HG03025 (cell line): Measurements from ENCODE around the gene AHDC1.
A peak's percentile ranks its signal among the peaks of the same experiment; 100 is the strongest.
"Not testable (repeated sequence)": the region's sequence is repeated elsewhere in the genome, so short reads cannot be mapped to it uniquely, and the experiment has no call there.

Source experiments
- ATAC-seq: cut with Tn5 transposase; IDR thresholded peaks from one replicate; pipeline ENCODE4 v1.9.1; 2021; ENCODE audit warnings: mild to moderate bottlenecking, moderate library complexity; ENCODE audit not compliant: unreplicated experiment, low FRiP score

The AHDC1 gene

GRCh38 chr1:27503033-27503432 is 100.9 kb downstream of the AHDC1 start:
- ATAC-seq, result no peak

DNA sequence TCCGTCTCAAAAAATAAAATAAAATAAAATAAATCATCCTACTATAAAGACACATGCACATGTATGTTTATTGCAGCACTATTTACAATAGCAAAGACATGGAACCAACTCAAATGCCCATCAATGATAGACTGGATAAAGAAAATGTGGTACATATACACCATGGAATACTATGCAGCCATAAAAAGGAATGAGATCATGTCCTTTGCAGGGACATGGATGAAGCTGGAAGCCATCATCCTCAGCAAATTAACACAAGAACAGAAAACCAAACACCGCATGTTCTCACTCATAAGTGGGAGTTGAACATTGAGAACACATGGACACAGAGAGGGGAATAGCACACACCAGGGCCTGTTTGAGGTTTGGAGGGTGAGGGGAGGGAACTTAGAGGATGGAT is 102.8 kb downstream of the AHDC1 start:
- ATAC-seq, result not testable (repeated sequence)

GRCh38 chr1:27499142-27499541 is 104.8 kb downstream of the AHDC1 start:
- no peak for ATAC-seq

- no peak for ATAC-seq
These were observed 107.3 kb downstream of the AHDC1 start for GRCh38 chr1:27496604-27497155.

DNA sequence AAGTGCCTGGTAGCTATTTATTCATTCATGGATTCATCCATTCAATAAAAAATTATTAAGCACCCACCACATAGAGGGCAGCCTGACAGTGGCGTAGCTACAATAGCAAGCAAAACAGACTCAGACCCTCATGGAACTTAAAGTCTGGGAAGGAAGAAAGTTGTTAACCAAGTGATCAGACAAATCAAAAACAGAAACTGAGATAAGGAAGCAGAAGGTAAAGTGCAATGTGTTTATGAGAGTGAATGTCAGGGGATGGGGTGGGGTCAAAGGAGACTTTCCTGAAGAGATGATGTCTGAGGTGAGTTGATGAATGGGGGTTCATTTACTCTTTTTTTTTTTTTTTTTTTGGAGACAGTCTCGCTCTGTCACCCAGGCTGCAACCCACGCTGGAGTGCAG is 111.1 kb downstream of the AHDC1 start:
- no peak for ATAC-seq

GRCh38 chr1:27491748-27492700 is 111.9 kb downstream of the AHDC1 start:
- ATAC-seq, result no peak

- peak; percentile 89 for ATAC-seq
These were observed 113.8 kb downstream of the AHDC1 start, which contains the start of gene WASF2 for GRCh38 chr1:27489973-27490741. Gene WASF2 (minus strand): TSS chr1:27490167. CDS start chr1:27428890, 61,277 bp downstream.

DNA sequence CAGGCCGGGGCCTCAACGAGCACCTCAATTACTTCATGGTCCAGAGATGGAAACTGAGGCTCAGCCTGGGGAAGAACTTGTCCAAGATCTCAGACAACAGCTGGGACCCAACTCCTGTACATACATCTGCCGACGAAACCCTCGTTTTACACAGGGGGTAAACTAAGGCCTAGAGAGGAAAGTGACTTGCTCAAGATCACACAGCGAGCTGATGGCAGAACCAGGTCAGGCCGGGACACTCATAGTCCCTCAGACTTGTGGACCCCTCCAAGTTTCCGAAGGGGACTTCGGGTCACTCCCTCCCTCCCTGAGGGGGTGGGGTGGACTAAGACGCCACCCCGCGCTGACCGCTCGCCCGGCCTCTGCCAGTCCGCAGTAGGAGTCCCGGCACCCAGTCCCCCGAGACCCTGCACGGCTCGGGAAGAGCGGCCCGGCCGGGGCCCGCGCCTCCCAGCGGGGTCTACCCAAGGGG is 114.4 kb downstream of the AHDC1 start:
- peak; percentile 28 for ATAC-seq

- no peak for ATAC-seq
These were observed 115.7 kb downstream of the AHDC1 start for GRCh38 chr1:27487966-27488884.

- no peak for ATAC-seq
These were observed 118.6 kb downstream of the AHDC1 start for GRCh38 chr1:27485363-27485762.
